ENCODE results near the gene HOXB2.

HOXB2 gene

GRCh38 chr17:48565022-48565554, 20.2 kb upstream of the HOXB2 start:
- DNase-seq: no peak

GRCh38 chr17:48564188-48565021, 19.5 kb upstream of the HOXB2 start:
- DNase-seq: no peak

GRCh38 chr17:48563867-48564187, 18.9 kb upstream of the HOXB2 start:
- DNase-seq: no peak

GRCh38 chr17:48563385-48563838, 18.5 kb upstream of the HOXB2 start:
- DNase-seq: peak; percentile 25 to 31

- DNase-seq: no peak
Observed at GRCh38 chr17:48562934-48563333, 18.0 kb upstream of the HOXB2 start.

- peak in 1 of 2 experiments; percentile 6 for DNase-seq
Observed at GRCh38 chr17:48561884-48562810, 17.2 kb upstream of the HOXB2 start.

- no peak for DNase-seq
Observed at GRCh38 chr17:48559840-48560817, 15.2 kb upstream of the HOXB2 start.

- DNase-seq: no peak
Observed at GRCh38 chr17:48559122-48559839, 14.4 kb upstream of the HOXB2 start.

GRCh38 chr17:48558831-48559121, 13.9 kb upstream of the HOXB2 start:
- DNase-seq: no peak

- DNase-seq: no peak
Observed at GRCh38 chr17:48558057-48558830, 13.3 kb upstream of the HOXB2 start.

GRCh38 chr17:48556576-48557401, 11.9 kb upstream of the HOXB2 start:
- no peak for DNase-seq

GRCh38 chr17:48556229-48556575, 11.3 kb upstream of the HOXB2 start:
- no peak for DNase-seq

GRCh38 chr17:48555258-48556228, 10.6 kb upstream of the HOXB2 start:
- peak in 1 of 2 experiments; percentile 20 for DNase-seq

- DNase-seq: peak in 1 of 2 experiments; percentile 11
Observed at GRCh38 chr17:48554412-48555257, 9.7 kb upstream of the HOXB2 start.

- no peak for DNase-seq
Observed at GRCh38 chr17:48553826-48554225, 8.9 kb upstream of the HOXB2 start.

- no peak for DNase-seq
Observed at GRCh38 chr17:48553190-48553547, 8.3 kb upstream of the HOXB2 start.

- no peak for DNase-seq
Observed at GRCh38 chr17:48552466-48553189, 7.7 kb upstream of the HOXB2 start.
